ENCODE results near the gene NXN.

The NXN gene

GRCh38 chr17:825216-825615 is 154.4 kb downstream of the NXN start:
- TF ChIP-seq CTCF (IDR thresholded peaks at IDR 0.05) = no peak

GRCh38 chr17:824378-824777 is 155.2 kb downstream of the NXN start:
- TF ChIP-seq CTCF (IDR thresholded peaks at IDR 0.05) = no peak

- TF ChIP-seq CTCF (IDR thresholded peaks at IDR 0.05) = no peak
Observed at GRCh38 chr17:823501-823902, 156.1 kb downstream of the NXN start.

- TF ChIP-seq CTCF (IDR thresholded peaks at IDR 0.05) = no peak
Observed at GRCh38 chr17:819251-819650, 160.3 kb downstream of the NXN start.

- no peak for TF ChIP-seq CTCF (IDR thresholded peaks at IDR 0.05)
Observed at GRCh38 chr17:814371-814770, 165.2 kb downstream of the NXN start.

GRCh38 chr17:812638-813204 is 166.9 kb downstream of the NXN start:
- no peak for TF ChIP-seq CTCF (IDR thresholded peaks at IDR 0.05)

- TF ChIP-seq CTCF (IDR thresholded peaks at IDR 0.05) = no peak
Observed at GRCh38 chr17:811051-811784, 168.4 kb downstream of the NXN start.

All from LNCAP (cell line).